HCT116 (cell line): ENCODE results near the gene INSYN1. TPM values are rescaled to one million over a fixed set of nuclear protein-coding genes. Genes with fewer than 3 reads are reported as not detected.

Experiments used
- ATAC-seq: fragments of 200-7000 bp; cut with Tn5 transposase; 2 replicates; pipeline ENCODE4 v1.9.1; 2020; ENCODE audit warnings: mild to moderate bottlenecking, moderate library complexity
- BruUV-seq: library from RNA; stranded (reverse); fragments of 400-500 nt; replicated peaks from 2 replicates; lab custom pipeline; 2021; lab: Mats Ljungman, UMichigan
- CTCF ChIA-PET: fragments of 300-600 bp; sonication (Branson Sonifier 250); formaldehyde crosslinking; loops from one replicate; lab custom pipeline; 2021; ENCODE audit warnings: antibody characterized with exemption; lab: Charles Lee
- POLR2A ChIA-PET: fragments of 300-600, 350-600 bp; sonication (Branson Sonifier 250); formaldehyde crosslinking; loops from one replicate; lab custom pipeline; 2021; ENCODE audit warnings: antibody characterized with exemption; lab: Charles Lee
- RAD21 ChIA-PET, 2 experiments: fragments of 300-600 bp; sonication (Branson Sonifier 250); formaldehyde crosslinking; loops; one replicate each; lab custom pipeline; 2023; ENCODE audit warnings: low total read pairs in 2 of 2; ENCODE audit not compliant: uncharacterized antibody in 2 of 2, unreplicated experiment in 2 of 2, low non-redundant PET in 1 of 2; lab: Charles Lee
- DNase-seq: peaks from one replicate; pipeline ENCODE4 v3.0.0-alpha.2; 2010; ENCODE audit warnings: low read depth, low spot score
- H2AFZ ChIP-seq: fragments of 200-600 bp; shearing (Covaris generic), sonication (generic); 2 replicates; pipeline ENCODE4 v1.6.1; 2017; ENCODE audit warnings: low read depth, mixed run types, mixed read lengths, antibody characterized with exemption, low read length; ENCODE audit not compliant: poor library complexity, severe bottlenecking
- H3K27ac ChIP-seq: 2 replicates; pipeline ENCODE4 v1.5.1; 2012; ENCODE audit warnings: low read depth, low read length
- H3K27me3 ChIP-seq: fragments of 200-600 bp; sonication (generic); 2 replicates; pipeline ENCODE4 v1.6.1; 2016; ENCODE audit warnings: mixed run types, low read length, mixed read lengths; ENCODE audit not compliant: insufficient read depth
- H3K36me3 ChIP-seq, 2 experiments: fragments of 200-500 bp in 1 of 2; fragments of 200-600 bp in 1 of 2; sonication (Bioruptor generic) in 1 of 2; sonication (generic) in 1 of 2; 2 replicates each; pipeline versions ENCODE4 v1.5.1 to v1.6.1; 2014 to 2016; ENCODE audit warnings: low read length in 2 of 2, inconsistent platforms in 1 of 2, mixed read lengths in 1 of 2, mixed run types in 1 of 2; ENCODE audit not compliant: insufficient read depth in 2 of 2, control insufficient read depth in 1 of 2
- H3K4me1 ChIP-seq, 2 experiments: fragments of 200-600 bp in 1 of 2; sonication (generic) in 1 of 2; 2 replicates each; pipeline versions ENCODE4 v1.5.1 to v1.6.1; 2012 to 2017; ENCODE audit warnings: low read length in 2 of 2, inconsistent platforms in 1 of 2, mild to moderate bottlenecking in 1 of 2, mixed read lengths in 1 of 2, mixed run types in 1 of 2, moderate library complexity in 1 of 2; ENCODE audit not compliant: insufficient read depth in 2 of 2, control insufficient read depth in 1 of 2
- H3K4me2 ChIP-seq: fragments of 200-600 bp; sonication (generic); 2 replicates; pipeline ENCODE4 v1.6.1; 2017; ENCODE audit warnings: mixed run types, low read length, mixed read lengths
- H3K4me3 ChIP-seq, 2 experiments: fragments of 200-600 bp in 1 of 2; sonication (generic) in 1 of 2; replicated peaks in 1 of 2; 2 replicates each; pipeline ENCODE4 v1.5.1; 2011 to 2016; ENCODE audit warnings: low read length in 2 of 2, control low read depth in 1 of 2, low read depth in 1 of 2, mild to moderate bottlenecking in 1 of 2, mixed read lengths in 1 of 2, mixed run types in 1 of 2
- H3K79me2 ChIP-seq: fragments of 200-600 bp; sonication (generic); 2 replicates; pipeline ENCODE4 v1.6.1; 2017; ENCODE audit warnings: mild to moderate bottlenecking, mixed run types, low read length, moderate library complexity, mixed read lengths; ENCODE audit not compliant: insufficient read depth
- H3K9ac ChIP-seq: fragments of 200-600 bp; sonication (generic); 2 replicates; pipeline ENCODE4 v1.6.1; 2016; ENCODE audit warnings: low read length, mixed read lengths
- H3K9me2 ChIP-seq: fragments of 200-600 bp; sonication (generic), shearing (Covaris generic); 2 replicates; pipeline ENCODE4 v1.6.1; 2017; ENCODE audit warnings: mixed run types, mild to moderate bottlenecking, moderate library complexity; ENCODE audit not compliant: insufficient read depth
- H3K9me3 ChIP-seq, 2 experiments: fragments of 200-500 bp in 1 of 2; fragments of 200-600 bp in 1 of 2; sonication (Bioruptor generic) in 1 of 2; sonication (generic) in 1 of 2; 2 replicates each; pipeline ENCODE4 v1.6.1; 2014 to 2017; ENCODE audit warnings: low read length in 2 of 2, mixed read lengths in 2 of 2, inconsistent platforms in 1 of 2, low read depth in 1 of 2, mild to moderate bottlenecking in 1 of 2, mixed run types in 1 of 2, moderate library complexity in 1 of 2; ENCODE audit not compliant: control insufficient read depth in 1 of 2, insufficient read depth in 1 of 2
- H4K20me1 ChIP-seq: fragments of 200-600 bp; sonication (generic), shearing (Covaris generic); 2 replicates; pipeline ENCODE4 v1.6.1; 2017; ENCODE audit warnings: mixed run types, mild to moderate bottlenecking, moderate library complexity; ENCODE audit not compliant: insufficient read depth
- CEBPB ChIP-seq: IDR thresholded peaks from 2 replicates; pipeline ENCODE4 v1.6.1; 2012; ENCODE audit warnings: low read depth
- CTCF ChIP-seq, 3 experiments: fragments of 200-600 bp in 1 of 3; sonication (generic) in 1 of 3; IDR thresholded peaks in 2 of 3; conservative IDR thresholded peaks in 1 of 3; 2 replicates each; pipeline ENCODE4 v1.5.1; 2012 to 2017; ENCODE audit warnings: low read depth in 2 of 3, low read length in 2 of 3, antibody characterized with exemption in 1 of 3, borderline replicate concordance in 1 of 3, control low read depth in 1 of 3, mild to moderate bottlenecking in 1 of 3, mixed read lengths in 1 of 3, mixed run types in 1 of 3, moderate library complexity in 1 of 3; ENCODE audit not compliant: insufficient read depth in 1 of 3
- EGR1 ChIP-seq: IDR thresholded peaks from 2 replicates; pipeline ENCODE4 v1.6.1; 2012; ENCODE audit warnings: low read depth
- EZH2 ChIP-seq: fragments of 200-600 bp; sonication (generic); IDR thresholded peaks from 2 replicates; pipeline ENCODE4 v1.6.1; 2017; ENCODE audit warnings: antibody characterized with exemption, mixed run types
- JUND ChIP-seq: IDR thresholded peaks from 2 replicates; pipeline ENCODE4 v1.6.1; 2012
- MAX ChIP-seq: IDR thresholded peaks from 2 replicates; pipeline ENCODE4 v1.6.1; 2012
- POLR2A ChIP-seq: IDR thresholded peaks from 2 replicates; pipeline ENCODE4 v1.7.0; 2011; ENCODE audit warnings: borderline replicate concordance; ENCODE audit not compliant: insufficient read depth, insufficient read length; ENCODE audit errors: extremely low read depth
- REST ChIP-seq: IDR thresholded peaks from 2 replicates; pipeline ENCODE4 v1.6.1; 2012; ENCODE audit warnings: low read depth
- SIN3A ChIP-seq: IDR thresholded peaks from 2 replicates; pipeline ENCODE4 v1.6.1; 2012; ENCODE audit warnings: low read depth
- SP1 ChIP-seq: IDR thresholded peaks from 2 replicates; pipeline ENCODE4 v1.6.1; 2012; ENCODE audit warnings: low read depth
- SRF ChIP-seq: IDR thresholded peaks from 2 replicates; pipeline ENCODE4 v1.6.1; 2012; ENCODE audit warnings: low read depth
- YY1 ChIP-seq: IDR thresholded peaks from 2 replicates; pipeline ENCODE4 v1.6.1; 2011; ENCODE audit warnings: low read length, low read depth, moderate library complexity, mild to moderate bottlenecking; ENCODE audit not compliant: insufficient replicate concordance; ENCODE audit errors: extremely low read depth
- ZFX ChIP-seq: fragments of 450-650 bp; IDR thresholded peaks from 2 replicates; pipeline ENCODE4 v1.6.1; 2017
- ZNF274 ChIP-seq: fragments of 200-500 bp; sonication (Bioruptor generic); IDR thresholded peaks from 2 replicates; pipeline ENCODE4 v1.6.1; 2014; ENCODE audit warnings: mild to moderate bottlenecking, low read depth, low read length, inconsistent platforms
- intact Hi-C: fragments of 100-400 bp; cut with micrococcal nuclease; formaldehyde crosslinking; loops from 2 replicates; pipeline ENCODE4 v1.10.0; 2022
- total RNA-seq: library from RNA; stranded (reverse); gene quantifications from one replicate; pipeline ENCODE4 v1.2.1, GENCODE V29; 2021; ENCODE audit not compliant: unreplicated experiment

The INSYN1 gene
- total RNA-seq, 1 experiment from 2014 or later, result 2.0 TPM

- Histone ChIP-seq H3K9me2 (no peaks in the 10 kb centered on the region), H3K27ac (no peak overlapping the region), H3K79me2 (no peaks in the 10 kb centered on the region), H3K36me3 (no peaks in the 10 kb centered on the region), H3K9me3 (no peaks in the 10 kb centered on the region), H3K4me2 (no peak overlapping the region), H4K20me1 (no peaks in the 10 kb centered on the region), H3K4me3 (no peak overlapping the region), H3K9ac (no peak overlapping the region), H3K27me3 (no peaks in the 10 kb centered on the region), H2AFZ (no peak overlapping the region), H3K4me1 (peaks cover 0 to 3% of the 10 kb centered on the region in 2 experiments; a peak in 2 of 4 replicates)
- ATAC-seq, result no peak
- BruUV-seq, result no TSS peak
- no peak for DNase-seq
- no peak for TF ChIP-seq POLR2A
- intact Hi-C loops, result no loop called here
- ChIA-PET RAD21 (no interaction called here), CTCF (no interaction called here), POLR2A (no interaction called here)
Measured at GRCh38 chr15:73737535-73737934, 15.6 kb downstream of the INSYN1 start.

GRCh38 chr15:73732930-73733329 lies 20.2 kb downstream of the INSYN1 start:
- RAD21 ChIA-PET, result no interaction called here
- H3K27ac ChIP-seq, result no peak overlapping the region
- CTCF ChIA-PET, result no interaction called here
- no peak for TF ChIP-seq EZH2
- TF ChIP-seq YY1, result no peak
- no peak for TF ChIP-seq CTCF (IDR thresholded peaks at IDR 0.05 in 2 of 3, conservative IDR thresholded peaks at IDR 0.05 in 1 of 3; ENCODE audit: borderline replicate concordance in 1 of 3, insufficient read depth in 1 of 3, low read depth in 2 of 3, low read length in 2 of 3)
- TF ChIP-seq MAX, result no peak
- TF ChIP-seq REST, result no peak
- TF ChIP-seq SIN3A, result no peak
- TF ChIP-seq SP1, result no peak
- TF ChIP-seq CEBPB, result no peak
- no peak for TF ChIP-seq JUND
- TF ChIP-seq EGR1, result no peak
- TF ChIP-seq SRF, result no peak
- no peak for TF ChIP-seq ZNF274
- no peak for TF ChIP-seq ZFX
- H3K9ac ChIP-seq, result no peak overlapping the region
- H3K79me2 ChIP-seq, result no peaks in the 10 kb centered on the region
- no peaks in the 10 kb centered on the region for H3K4me1 ChIP-seq
- POLR2A ChIA-PET, result no interaction called here
- no TSS peak for BruUV-seq
- no peak for DNase-seq
- no peak overlapping the region for H2AFZ ChIP-seq
- no peaks in the 10 kb centered on the region for H4K20me1 ChIP-seq
- H3K27me3 ChIP-seq, result no peaks in the 10 kb centered on the region
- no peak for ATAC-seq
- intact Hi-C loops, result no loop called here
- no peaks in the 10 kb centered on the region for H3K36me3 ChIP-seq
- H3K4me3 ChIP-seq, result no peak overlapping the region
- no peaks in the 10 kb centered on the region for H3K9me3 ChIP-seq
- H3K9me2 ChIP-seq, result no peaks in the 10 kb centered on the region
- no peak overlapping the region for H3K4me2 ChIP-seq
